ENCODE data around the gene ITGA2B. TPM values are rescaled to one million over a fixed set of nuclear protein-coding genes. Genes with fewer than 3 reads are reported as not detected.

ITGA2B gene
- total and polyA plus RNA-seq, 2 of the 8 experiments (the other 6 are each of a cell fraction or from before 2014, with no cell fraction given): 6.9 to 12.3 TPM

DNA sequence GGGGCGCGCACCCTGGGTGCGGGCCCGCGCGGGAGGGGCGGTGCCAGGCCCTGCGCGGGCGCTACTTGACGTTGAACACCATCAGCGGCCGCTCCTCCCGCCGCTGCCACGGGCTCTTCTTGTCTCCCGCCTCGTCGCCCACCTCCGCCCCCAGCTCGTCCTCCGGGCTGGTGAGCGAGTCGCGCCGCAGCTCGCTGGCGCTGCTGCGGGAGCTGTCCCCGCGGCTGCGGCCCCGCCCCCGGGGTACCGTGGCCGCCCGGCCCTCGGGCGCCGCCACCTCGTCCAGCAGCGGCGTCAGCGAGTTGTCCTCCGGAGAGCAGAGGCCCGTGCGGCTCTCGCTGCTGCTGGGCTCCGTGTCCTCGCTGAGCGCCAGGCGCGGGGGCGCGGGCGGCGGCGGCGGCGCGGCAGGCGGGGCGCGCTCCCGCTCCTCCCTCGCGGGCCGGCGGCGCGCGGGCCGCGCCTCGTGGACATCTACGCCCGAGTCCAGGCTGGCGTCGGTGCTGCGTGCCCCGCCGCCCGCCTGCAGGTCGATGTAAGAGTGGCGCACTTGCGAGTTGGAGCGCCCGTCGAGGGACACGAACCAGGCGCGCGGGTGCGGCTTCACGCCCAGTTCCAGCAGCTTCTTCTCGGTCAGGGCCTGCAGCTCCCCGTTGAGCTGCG lies 35.6 kb downstream of the ITGA2B start:
- H2AFZ ChIP-seq (ENCODE audit: low read length): no peak overlapping the region
- no peak overlapping the region for H4K91ac ChIP-seq (replicated peaks; ENCODE audit: insufficient read length, low read length)
- H3K4me3 ChIP-seq (ENCODE audit: extremely low read depth in 1 of 4, insufficient read depth in 2 of 4, low read depth in 3 of 4, low read length in 4 of 4): peak overlapping the region; percentile 42 to 68 (median 50)
- H2BK20ac ChIP-seq (ENCODE audit: low read length): no peak overlapping the region
- FAIRE-seq (no peak), DNase-seq (ENCODE audit: low read depth in 1 of 2, low spot score in 2 of 2) (peak in 1 of 2 experiments; percentile 77)
- ChIA-PET POLR2A (ENCODE audit: partially characterized antibody) (interaction anchor here (0.8 to 3.2 kb wide), 22 partner anchors 9 to 436 kb away, joined by 3 to 18 read pairs (median 4); partner anchors contain the start of genes FAM171A2, GRN, TMUB2 and UBTF), CTCF (ENCODE audit: partially characterized antibody) (interaction anchor here (0.7 to 10.1 kb wide), 21 partner anchors 8 to 292 kb away, joined by 3 to 177 read pairs (median 6); partner anchors contain the start of genes ASB16, FAM171A2, GRN and TMUB2)
- H3K14ac ChIP-seq (ENCODE audit: insufficient read length): no peak overlapping the region
- H4K20me1 ChIP-seq (replicated peaks in 1 of 2; ENCODE audit: control insufficient read depth in 1 of 2, insufficient read depth in 2 of 2, low read length in 2 of 2): peaks cover 4 to 24% of the 10 kb centered on the region in 2 experiments
- peaks cover under 1 to 3% (median 1%) of the 10 kb centered on the region in 4 experiments; a peak in 3 of 8 replicates for H3K36me3 ChIP-seq (ENCODE audit: control insufficient read depth in 2 of 4, insufficient read depth in 4 of 4, low read length in 3 of 4)
- no peak overlapping the region for H2BK12ac ChIP-seq (ENCODE audit: low read depth, low read length)
- H3K79me1 ChIP-seq (ENCODE audit: low read depth, low read length): peaks cover 5% of the 10 kb centered on the region
- H3K4ac ChIP-seq (replicated peaks; ENCODE audit: insufficient read length, low read depth, low read length): no peak overlapping the region
- no peak overlapping the region for H2AK5ac ChIP-seq (ENCODE audit: low read depth, low read length)
- H3K4me2 ChIP-seq (ENCODE audit: insufficient read depth in 1 of 2, low read depth in 2 of 2, low read length in 2 of 2): peak overlapping the region; percentile 71 to 93
- H4K5ac ChIP-seq (ENCODE audit: insufficient read length, low read depth, low read length): peak overlapping the region; percentile 77
- H2BK15ac ChIP-seq (ENCODE audit: low read length): no peak overlapping the region
- peaks cover 8% of the 10 kb centered on the region; the same call in 1 of the 2 replicates for H3K23me2 ChIP-seq (ENCODE audit: low read depth, low read length)
- no peak overlapping the region for H3K27ac ChIP-seq (ENCODE audit: low read depth, low read length)
- H3K79me2 ChIP-seq (ENCODE audit: control insufficient read depth in 1 of 2, insufficient read depth in 2 of 2, low read length in 2 of 2): no peaks in the 10 kb centered on the region
- no peak overlapping the region; the same call in 1 of the 2 replicates for H4K8ac ChIP-seq (ENCODE audit: extremely low read depth, insufficient read depth, low read length)
- H3K23ac ChIP-seq (ENCODE audit: insufficient read length): no peak overlapping the region
- WGBS, 2 experiments (ENCODE audit: extremely low coverage in 1 of 2, insufficient coverage in 1 of 2, insufficient read length in 1 of 2, insufficient replicate concordance in 2 of 2, low coverage in 1 of 2, low lambda C conversion rate in 2 of 2, missing lambda C conversion rate in 1 of 2): 2% methylated on average over 31 of the region's 98 CpGs; no CpG with 5 or more reads in 1 of the 2 experiments
- H3K9me3 ChIP-seq (ENCODE audit: insufficient read depth in 2 of 2, low read depth in 1 of 2, low read length in 1 of 2): no peaks in the 10 kb centered on the region
- H3K18ac ChIP-seq (ENCODE audit: extremely low read depth, low read length): peak overlapping the region; percentile 78
- peak overlapping the region in 3 of 4 experiments; percentile 20 to 43 (median 39); a peak in 2 of 7 replicates for H3K9ac ChIP-seq (replicated peaks in 1 of 4; ENCODE audit: extremely low read depth in 1 of 4, low read depth in 3 of 4, low read length in 3 of 4)
- H3K4me1 ChIP-seq (replicated peaks in 1 of 4; ENCODE audit: control insufficient read depth in 3 of 4, insufficient read depth in 4 of 4, low read length in 3 of 4): peaks cover 0 to 8% (median 4%) of the 10 kb centered on the region in 4 experiments; a peak in 4 of 7 replicates
- no peak overlapping the region for H2BK120ac ChIP-seq (replicated peaks; ENCODE audit: low read depth, low read length)
- no peak overlapping the region for H3K56ac ChIP-seq (replicated peaks; ENCODE audit: insufficient read length, low read depth, low read length)
- no peaks in the 10 kb centered on the region; a peak in 2 of 7 replicates for H3K27me3 ChIP-seq (replicated peaks in 1 of 4; ENCODE audit: control insufficient read depth in 3 of 4, extremely low read depth in 1 of 4, insufficient read depth in 3 of 4, low read length in 3 of 4)
- no peak overlapping the region for H2BK5ac ChIP-seq (ENCODE audit: low read depth, low read length)
- no peak for TF ChIP-seq SIX5 (IDR thresholded peaks at IDR 0.05; ENCODE audit: low read depth, low read length)
- TF ChIP-seq TBP (IDR thresholded peaks at IDR 0.05; ENCODE audit: low read depth, low read length): no peak
- TF ChIP-seq SIRT6 (IDR thresholded peaks at IDR 0.05; ENCODE audit: low read length): no peak
- no peak for TF ChIP-seq GTF2F1 (IDR thresholded peaks at IDR 0.05; ENCODE audit: borderline replicate concordance, low read depth, low read length)
- peak; percentile 61 for TF ChIP-seq KDM4A (IDR thresholded peaks at IDR 0.05; ENCODE audit: low read depth, low read length, severe bottlenecking)
- no peak for TF ChIP-seq ZNF274 (IDR thresholded peaks at IDR 0.05; ENCODE audit: borderline replicate concordance, extremely low read depth, low read length)
- TF ChIP-seq JUND (IDR thresholded peaks at IDR 0.05; ENCODE audit: low read length): no peak
- TF ChIP-seq, protein P1, sequence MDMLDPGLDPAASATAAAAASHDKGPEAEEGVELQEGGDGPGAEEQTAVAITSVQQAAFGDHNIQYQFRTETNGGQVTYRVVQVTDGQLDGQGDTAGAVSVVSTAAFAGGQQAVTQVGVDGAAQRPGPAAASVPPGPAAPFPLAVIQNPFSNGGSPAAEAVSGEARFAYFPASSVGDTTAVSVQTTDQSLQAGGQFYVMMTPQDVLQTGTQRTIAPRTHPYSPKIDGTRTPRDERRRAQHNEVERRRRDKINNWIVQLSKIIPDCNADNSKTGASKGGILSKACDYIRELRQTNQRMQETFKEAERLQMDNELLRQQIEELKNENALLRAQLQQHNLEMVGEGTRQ (IDR thresholded peaks at IDR 0.05; ENCODE audit: low read length): no peak
- no peak for TF ChIP-seq EZH2 (IDR thresholded peaks at IDR 0.05; ENCODE audit: low read depth, low read length, severe bottlenecking)
- no peak for TF ChIP-seq SP2 (IDR thresholded peaks at IDR 0.05; ENCODE audit: low read length)
- TF ChIP-seq, protein P2, sequence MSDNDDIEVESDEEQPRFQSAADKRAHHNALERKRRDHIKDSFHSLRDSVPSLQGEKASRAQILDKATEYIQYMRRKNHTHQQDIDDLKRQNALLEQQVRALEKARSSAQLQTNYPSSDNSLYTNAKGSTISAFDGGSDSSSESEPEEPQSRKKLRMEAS (IDR thresholded peaks at IDR 0.05): peak; percentile 19
